Measurements from ENCODE around the gene RSPH9.

RSPH9 gene

DNA sequence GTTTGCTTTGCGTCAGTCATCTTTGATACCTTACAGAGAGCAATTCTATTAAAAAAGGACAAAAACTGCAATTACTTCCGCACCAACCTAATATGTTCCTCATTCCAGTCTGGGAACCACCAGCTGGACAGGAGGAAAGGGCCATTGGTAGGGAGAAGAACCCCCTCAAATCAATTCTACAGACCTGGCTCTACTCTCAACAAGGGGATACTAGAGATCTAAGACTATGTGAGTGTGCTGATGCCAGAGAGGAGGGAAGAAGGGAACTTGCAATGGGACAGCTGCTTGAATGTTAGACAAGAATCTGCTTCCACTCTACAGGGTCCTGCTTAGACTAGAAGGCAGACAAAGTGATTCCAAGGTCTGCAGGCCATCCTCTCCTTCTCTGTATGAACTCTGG, 29.5 kb downstream of the RSPH9 start:
- H3K4me3 ChIP-seq (ENCODE audit: low read depth, low read length), result no peak overlapping the region
- peaks cover 73% of the 10 kb centered on the region for H3K36me3 ChIP-seq
- no peaks in the 10 kb centered on the region for H3K27me3 ChIP-seq
- TF ChIP-seq CTCF (IDR thresholded peaks at IDR 0.05; ENCODE audit: low read depth, low read length), result no peak
- DNase-seq, result no peak
- no peaks in the 10 kb centered on the region for H3K9me3 ChIP-seq
- H3K4me1 ChIP-seq, result peaks cover 2% of the 10 kb centered on the region

GRCh38 chr6:43674921-43675320, 30.1 kb downstream of the RSPH9 start:
- H3K4me1 ChIP-seq, result 0 out of 2 replicates have a peak, but pooled peaks cover 2% of the 10 kb centered on the region
- H3K9me3 ChIP-seq, result no peaks in the 10 kb centered on the region
- peaks cover 75% of the 10 kb centered on the region for H3K36me3 ChIP-seq

GRCh38 chr6:43676962-43677606, 32.2 kb downstream of the RSPH9 start:
- Histone ChIP-seq H3K9me3 (no peaks in the 10 kb centered on the region), H3K4me1 (0 out of 2 replicates have a peak, but pooled peaks cover 2% of the 10 kb centered on the region), H3K27me3 (no peaks in the 10 kb centered on the region), H3K4me3 (ENCODE audit: low read depth, low read length) (no peak overlapping the region), H3K36me3 (peaks cover 83% of the 10 kb centered on the region)
- DNase-seq, result no peak
- no peak for TF ChIP-seq CTCF (IDR thresholded peaks at IDR 0.05; ENCODE audit: low read depth, low read length)

More at GRCh38 chr6:43674921-43675320, 30.1 kb downstream of the RSPH9 start:
- no peak for DNase-seq
- H3K27me3 ChIP-seq, result no peaks in the 10 kb centered on the region
- TF ChIP-seq CTCF (IDR thresholded peaks at IDR 0.05; ENCODE audit: low read depth, low read length), result no peak
- no peak overlapping the region for H3K4me3 ChIP-seq (ENCODE audit: low read depth, low read length)

GRCh38 chr6:43677759-43678158, 32.9 kb downstream of the RSPH9 start:
- H3K9me3 ChIP-seq, result no peaks in the 10 kb centered on the region
- DNase-seq, result no peak
- no peaks in the 10 kb centered on the region for H3K27me3 ChIP-seq
- TF ChIP-seq CTCF (IDR thresholded peaks at IDR 0.05; ENCODE audit: low read depth, low read length), result no peak
- peaks cover 7% of the 10 kb centered on the region for H3K4me1 ChIP-seq
- peaks cover 82% of the 10 kb centered on the region for H3K36me3 ChIP-seq
- H3K4me3 ChIP-seq (ENCODE audit: low read depth, low read length), result no peak overlapping the region

DNA sequence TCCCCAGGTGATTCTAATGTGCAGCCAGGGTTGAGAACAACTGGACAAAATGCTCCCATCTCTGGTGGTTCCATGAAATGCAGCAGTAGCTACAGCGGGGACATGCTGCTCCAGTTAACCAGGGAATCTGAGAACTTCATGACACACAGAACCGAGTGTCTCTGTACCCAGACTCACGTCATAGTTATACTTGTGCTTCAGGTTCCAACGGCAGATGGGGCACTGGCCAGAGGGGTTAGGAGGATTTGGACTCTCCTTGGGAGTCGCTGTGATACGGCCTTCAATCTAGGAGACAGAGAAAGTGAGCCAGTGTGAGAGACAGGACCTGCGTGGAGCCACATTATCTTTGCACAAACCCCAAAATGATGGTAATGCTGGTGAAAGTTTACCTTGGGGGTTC, 33.5 kb downstream of the RSPH9 start:
- Histone ChIP-seq H3K4me3 (ENCODE audit: low read depth, low read length) (no peak overlapping the region), H3K9me3 (no peaks in the 10 kb centered on the region), H3K27me3 (no peaks in the 10 kb centered on the region), H3K4me1 (peaks cover 13% of the 10 kb centered on the region), H3K36me3 (peaks cover 79% of the 10 kb centered on the region)
- no peak for DNase-seq
- TF ChIP-seq CTCF (IDR thresholded peaks at IDR 0.05; ENCODE audit: low read depth, low read length), result no peak

DNA sequence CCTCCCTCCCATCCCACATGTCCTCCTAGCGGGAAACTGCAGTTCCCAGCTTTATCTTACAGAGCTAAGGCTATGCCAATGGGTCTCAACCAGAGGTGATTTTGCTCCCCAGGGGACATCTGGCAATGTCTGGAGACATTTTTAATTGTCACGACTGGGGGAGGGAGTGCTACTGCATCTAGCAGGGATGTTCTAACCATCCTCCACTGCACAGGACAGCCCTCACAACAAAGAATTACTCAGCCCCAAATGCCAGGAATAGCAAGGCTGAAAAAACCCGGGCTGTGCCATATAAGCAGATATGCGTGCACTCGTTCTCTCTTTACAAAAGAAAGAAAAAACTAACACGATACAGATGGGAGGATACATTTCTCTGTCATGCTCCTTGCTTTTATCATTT, 34.2 kb downstream of the RSPH9 start:
- no peak for TF ChIP-seq CTCF (IDR thresholded peaks at IDR 0.05; ENCODE audit: low read depth, low read length)
- peaks cover 17% of the 10 kb centered on the region for H3K4me1 ChIP-seq
- peak; percentile 58 for DNase-seq
- peaks cover 75% of the 10 kb centered on the region for H3K36me3 ChIP-seq
- H3K4me3 ChIP-seq (ENCODE audit: low read depth, low read length), result no peak overlapping the region
- no peaks in the 10 kb centered on the region for H3K27me3 ChIP-seq
- no peaks in the 10 kb centered on the region for H3K9me3 ChIP-seq

Data from BE2C (cell line).